Stimulated activated CD4-positive, alpha-beta T cell treated with anti-CD3 and anti-CD28 coated beads, Interleukin-4, amount 100 ng/mL, for 1 hour (primary cell): ENCODE data around the gene TAL1.
"Not testable (repeated sequence)": the region's sequence is repeated elsewhere in the genome, so short reads cannot be mapped to it uniquely, and the experiment has no call there.

Experiments
- DNase-seq: peaks from one replicate; pipeline ENCODE4 v3.0.0-alpha.2; 2020

The TAL1 gene

GRCh38 chr1:47210666-47211065 is 21.4 kb downstream of the TAL1 start:
- no peak for DNase-seq

DNA sequence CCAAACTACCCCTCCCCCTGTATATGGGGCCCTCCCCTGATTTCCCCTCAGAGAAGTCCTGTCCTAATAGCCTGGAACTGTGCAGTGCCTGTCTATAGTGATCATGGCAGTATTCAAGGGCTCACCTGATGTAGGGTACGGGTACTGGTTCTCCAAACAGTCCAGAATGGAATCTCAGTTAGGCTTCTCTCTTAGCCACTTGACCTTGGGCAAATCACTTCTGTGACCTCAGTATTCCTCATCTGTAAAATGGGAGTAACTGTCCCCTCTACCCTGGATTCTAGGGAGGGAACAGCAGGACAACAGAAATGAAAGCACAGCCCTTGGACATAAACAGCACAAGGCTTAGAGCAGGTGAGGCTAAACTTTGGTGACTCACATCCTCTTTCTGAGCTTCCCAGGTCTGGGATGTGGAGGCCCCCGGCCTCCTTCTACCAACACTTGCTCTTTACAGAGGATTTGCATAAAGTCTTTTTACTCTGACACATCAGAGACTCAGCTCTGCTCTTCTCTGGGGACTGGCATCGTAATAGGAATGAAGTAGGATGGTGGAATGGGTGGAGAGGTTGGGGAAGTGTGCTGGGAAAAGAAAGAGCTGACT is 22.2 kb downstream of the TAL1 start:
- DNase-seq, result no peak

DNA sequence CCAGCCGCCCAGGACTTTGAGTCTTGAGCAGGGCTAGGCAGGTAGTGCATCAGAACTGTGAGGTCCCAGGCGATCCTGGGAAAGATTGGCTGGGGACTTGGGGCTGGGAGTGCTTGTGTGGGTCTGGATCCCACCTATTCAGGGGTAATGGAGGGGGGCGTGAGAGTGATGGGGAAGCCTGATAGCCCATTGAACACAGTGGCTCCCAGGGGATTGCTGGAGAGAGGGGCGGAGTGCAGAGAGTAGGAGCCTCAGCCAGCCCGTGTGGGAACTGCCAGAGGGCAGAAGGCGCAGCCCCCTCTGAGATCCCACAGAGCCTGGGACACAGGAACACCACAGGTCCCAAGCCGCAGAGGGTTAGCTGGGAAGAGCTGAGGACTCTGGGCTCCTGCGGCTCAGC is 22.9 kb downstream of the TAL1 start:
- no peak for DNase-seq

GRCh38 chr1:47208374-47208850 is 23.6 kb downstream of the TAL1 start:
- DNase-seq, result no peak

- no peak for DNase-seq
Observed at GRCh38 chr1:47207803-47208373, 24.1 kb downstream of the TAL1 start.

GRCh38 chr1:47205918-47206317 is 26.1 kb downstream of the TAL1 start:
- no peak for DNase-seq

DNA sequence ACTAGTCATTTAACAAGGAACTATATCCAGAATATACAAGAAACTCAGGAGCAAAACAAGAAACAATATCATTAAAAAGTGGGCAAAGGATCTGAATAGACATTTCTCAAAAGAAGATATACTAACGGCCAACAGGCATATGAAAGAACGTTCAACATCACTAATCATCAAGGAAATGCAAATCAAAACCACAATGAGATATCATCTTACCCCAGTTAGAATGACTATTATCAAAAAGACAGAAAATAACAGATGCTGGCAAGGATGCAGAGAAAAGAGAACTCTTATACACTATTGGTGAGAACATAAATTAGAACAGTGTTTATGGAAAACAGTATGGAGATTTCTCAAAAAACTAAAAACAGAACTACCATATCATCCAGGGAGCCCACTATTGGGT is 28.5 kb downstream of the TAL1 start:
- not testable (repeated sequence) for DNase-seq

DNA sequence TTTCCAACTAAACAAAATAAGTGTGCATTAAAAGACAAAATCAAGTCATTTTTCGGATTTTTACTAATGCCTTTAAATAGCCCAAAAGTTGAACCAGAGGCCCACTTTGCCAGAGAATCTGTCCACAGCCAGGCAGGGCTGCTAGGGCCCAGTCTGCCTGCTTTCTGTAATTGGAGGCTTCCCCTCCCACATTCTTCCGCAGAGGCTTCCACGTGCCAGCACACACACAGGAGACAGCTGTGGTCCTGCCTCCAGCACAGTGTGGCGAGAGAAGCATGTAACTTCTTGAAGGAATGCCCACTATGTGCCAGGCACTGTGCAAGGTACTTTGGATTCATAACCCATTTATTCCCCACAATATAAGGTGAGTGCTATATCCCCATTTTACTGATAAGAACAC is 30.8 kb downstream of the TAL1 start:
- no peak for DNase-seq

- no peak for DNase-seq
Observed at GRCh38 chr1:47198214-47198613, 33.8 kb downstream of the TAL1 start.

DNA sequence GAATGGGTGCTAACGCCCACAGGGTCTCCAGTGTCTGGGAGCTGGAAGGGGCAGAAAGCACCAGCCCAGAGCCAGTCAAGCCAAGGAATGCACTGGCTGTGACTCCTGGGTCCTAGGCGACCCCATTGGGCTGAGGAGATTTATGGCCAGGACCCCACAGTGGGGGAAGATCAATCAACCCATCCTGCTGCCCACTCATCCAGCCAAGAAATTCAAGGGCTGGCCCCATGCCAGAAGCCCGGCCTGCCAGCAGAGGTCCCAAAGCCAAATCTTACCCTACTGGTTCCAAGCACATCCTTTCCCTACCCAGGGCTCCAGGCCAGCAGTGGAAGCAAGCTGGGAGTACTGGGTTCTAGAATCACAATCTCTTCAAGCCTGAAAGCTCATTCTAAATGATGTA is 35.4 kb downstream of the TAL1 start:
- DNase-seq, result no peak

- DNase-seq, result not testable (repeated sequence)
Observed at GRCh38 chr1:47195981-47196380, 36.0 kb downstream of the TAL1 start.

- no peak for DNase-seq
Observed at GRCh38 chr1:47194311-47194710, 37.7 kb downstream of the TAL1 start.

DNA sequence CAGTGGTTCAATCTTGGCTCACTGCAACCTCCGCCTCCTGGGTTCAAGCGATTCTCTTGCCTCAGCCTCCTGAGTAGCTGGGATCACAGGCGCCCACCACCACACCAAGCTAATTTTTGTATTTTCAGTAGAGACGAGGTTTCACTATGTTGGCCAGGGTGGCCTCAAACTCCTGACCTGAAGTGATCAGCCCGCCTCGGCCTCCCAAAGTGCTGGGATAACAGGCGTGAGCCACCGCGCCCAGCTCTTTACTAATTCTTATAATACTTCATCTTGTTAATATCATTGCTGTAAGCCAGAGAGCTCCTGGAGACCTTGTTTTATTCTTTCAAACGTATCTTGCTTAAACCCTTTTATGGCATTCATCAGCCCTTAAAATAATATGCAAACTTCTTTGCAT is 38.5 kb downstream of the TAL1 start:
- DNase-seq, result not testable (repeated sequence)

DNA sequence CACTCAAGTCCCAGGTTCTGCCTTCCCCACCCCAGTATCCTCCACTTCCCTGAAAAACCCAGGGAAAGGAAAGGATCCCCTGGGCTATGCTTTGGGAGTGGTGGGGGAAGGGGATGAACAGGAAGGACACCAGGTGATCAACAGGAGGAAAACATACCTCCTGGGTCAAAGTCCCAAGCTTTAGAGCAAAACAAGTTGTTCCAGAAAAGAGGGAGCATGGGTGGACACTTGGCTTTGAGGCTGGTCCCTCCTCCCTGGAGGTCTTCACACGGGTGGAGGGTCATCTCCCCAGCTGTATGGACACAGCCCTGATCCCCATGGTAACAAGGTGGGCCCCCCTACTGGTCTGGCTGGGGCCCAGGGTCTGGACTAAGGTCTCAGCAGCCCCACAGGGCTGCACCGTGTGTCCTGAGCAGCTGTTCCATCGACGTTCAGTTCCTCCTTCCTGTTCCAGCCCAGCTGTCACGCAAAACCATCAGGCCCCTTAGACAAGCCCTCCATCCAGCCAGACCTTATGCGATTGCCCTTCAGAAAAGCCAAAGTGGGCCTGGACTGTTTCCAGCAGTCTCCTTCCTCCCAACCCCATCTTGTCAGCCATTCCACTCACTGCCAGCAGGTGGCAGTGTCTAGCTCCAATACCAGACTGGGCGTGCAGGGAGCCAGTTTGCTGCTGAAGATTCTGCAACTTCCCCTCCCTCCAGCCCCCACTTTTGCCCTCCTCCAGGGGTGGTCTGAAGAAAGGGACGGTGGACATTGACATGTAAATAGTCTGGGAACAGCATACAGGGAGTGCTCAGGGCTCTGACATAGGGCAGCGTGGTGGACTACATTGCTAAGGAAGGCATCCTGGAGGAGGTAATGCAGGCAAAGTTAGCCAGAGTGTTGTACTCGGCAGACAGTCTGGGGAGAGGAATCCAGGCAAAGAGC is 39.3 kb downstream of the TAL1 start:
- peak; percentile 67 for DNase-seq

GRCh38 chr1:47191940-47192457 is 40.0 kb downstream of the TAL1 start:
- DNase-seq, result no peak

GRCh38 chr1:47190857-47191256 is 41.2 kb downstream of the TAL1 start:
- DNase-seq, result no peak

- no peak for DNase-seq
Observed at GRCh38 chr1:47190509-47190855, 41.5 kb downstream of the TAL1 start.

- no peak for DNase-seq
Observed at GRCh38 chr1:47189844-47190508, 42.0 kb downstream of the TAL1 start, which contains the start of gene PDZK1IP1. Gene PDZK1IP1 (minus strand): TSS chr1:47190036. CDS start chr1:47189932, 104 bp downstream.

GRCh38 chr1:47188791-47189785 is 42.9 kb downstream of the TAL1 start:
- no peak for DNase-seq

DNA sequence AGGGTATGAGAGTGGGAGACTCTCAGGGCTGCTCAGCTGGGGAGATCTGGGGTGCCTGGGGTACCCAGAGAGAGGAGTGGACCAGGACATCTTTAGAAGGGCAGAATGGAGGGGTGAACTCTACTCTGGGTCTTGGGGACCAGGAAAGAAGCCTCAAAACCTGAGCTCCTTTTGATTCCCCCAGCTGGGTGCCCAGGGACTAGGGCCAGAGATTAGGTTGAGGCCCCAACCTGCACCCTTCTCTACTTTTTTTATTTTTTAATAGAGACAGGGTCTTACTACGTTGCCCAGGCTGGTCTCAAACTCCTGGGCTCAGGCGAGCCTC is 44.1 kb downstream of the TAL1 start:
- DNase-seq, result no peak

DNA sequence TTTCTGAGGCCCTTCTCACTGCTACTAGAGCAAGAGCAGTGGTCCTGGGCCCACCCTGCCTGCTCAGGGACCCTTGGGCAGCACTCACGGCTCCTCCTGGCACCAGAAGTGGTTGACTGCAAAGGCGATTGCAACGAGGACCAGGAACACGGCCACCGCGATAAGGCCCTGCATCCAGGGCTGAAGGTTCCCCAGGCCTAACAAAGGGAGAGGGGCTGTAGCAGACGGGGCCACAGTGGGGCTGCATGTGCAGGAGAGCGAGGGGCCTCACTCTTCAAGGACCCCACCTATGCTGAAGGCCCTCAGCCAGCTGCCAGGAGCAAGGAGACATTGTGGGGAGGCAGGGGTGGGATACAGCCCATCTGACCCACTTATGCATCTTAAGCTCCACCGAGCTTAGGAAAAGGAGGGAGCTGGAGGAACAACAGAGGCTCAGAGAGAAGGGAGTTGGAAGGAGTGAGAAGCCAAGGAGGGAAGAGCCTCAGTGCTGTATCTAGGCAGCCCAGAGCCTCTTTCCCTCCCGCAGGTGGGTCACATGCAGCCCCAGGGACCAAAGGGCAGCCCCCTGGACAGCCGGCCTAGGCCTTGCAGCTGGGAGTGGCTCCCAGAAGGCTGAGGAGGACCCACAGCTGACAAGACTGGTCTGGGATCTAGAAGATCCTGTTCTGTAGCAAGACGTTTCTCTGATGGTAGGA is 44.6 kb downstream of the TAL1 start:
- no peak for DNase-seq
